ENCODE measurements around the gene PHF21B. TPM values are rescaled to one million over a fixed set of nuclear protein-coding genes. Genes with fewer than 3 reads are reported as not detected.

Gene PHF21B
- total and polyA plus RNA-seq, 3 donors from 2014 or later = 8.5 to 37.9 (median 19.0) TPM

DNA sequence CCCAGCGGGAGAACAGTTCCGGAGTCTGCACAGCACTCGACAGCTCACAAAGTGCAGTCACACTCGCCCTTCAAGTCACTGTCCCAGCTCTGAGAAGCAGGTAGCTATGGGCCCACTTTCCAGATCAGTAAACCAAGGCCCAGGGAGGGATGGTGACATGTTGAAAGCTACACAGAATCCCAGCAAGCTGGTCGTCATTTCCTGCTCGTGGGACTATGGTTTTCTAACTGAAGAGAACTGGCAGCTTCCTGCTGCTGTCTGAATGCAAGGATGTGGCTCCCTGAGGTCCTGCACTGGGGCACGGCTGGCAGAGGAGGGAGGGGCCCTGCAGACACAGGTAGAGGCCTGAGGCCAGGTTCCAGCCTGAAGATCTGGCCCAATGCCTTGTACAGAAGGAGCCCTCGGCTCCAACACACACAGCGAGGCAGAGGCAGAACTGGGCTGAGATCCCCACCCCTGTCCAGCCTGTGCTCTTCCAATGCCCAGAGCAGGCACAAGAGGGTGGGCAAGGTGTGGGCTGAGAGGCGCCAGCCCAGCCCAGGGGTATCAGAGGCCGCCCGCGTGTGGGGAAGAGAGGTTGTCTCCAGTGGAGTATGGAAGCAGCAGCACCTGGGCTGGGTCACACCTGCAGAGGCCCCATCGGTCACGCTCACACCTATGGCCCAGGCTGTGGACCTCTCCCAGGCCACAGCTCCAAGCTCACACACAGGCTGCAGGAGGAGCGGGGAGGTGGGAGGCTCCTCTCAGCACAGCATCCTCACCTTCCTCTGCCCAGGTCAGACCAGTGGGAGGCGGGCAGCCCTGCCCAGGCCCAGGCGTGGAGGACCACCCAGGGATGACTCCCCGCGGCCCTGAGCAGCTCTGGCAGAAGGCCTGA, 119.2 kb downstream of the PHF21B start:
- no peak for DNase-seq
- Histone ChIP-seq H3K36me3 (ENCODE audit: low read depth, missing control alignments) (no peaks in the 10 kb centered on the region), H3K27ac (no peak overlapping the region), H3K4me3 (no peak overlapping the region), H3K27me3 (no peaks in the 10 kb centered on the region), H3K9me3 (no peaks in the 10 kb centered on the region), H3K4me1 (no peaks in the 10 kb centered on the region)
- TF ChIP-seq POLR2A (IDR thresholded peaks at IDR 0.05) = no peak
- TF ChIP-seq, protein P1, sequence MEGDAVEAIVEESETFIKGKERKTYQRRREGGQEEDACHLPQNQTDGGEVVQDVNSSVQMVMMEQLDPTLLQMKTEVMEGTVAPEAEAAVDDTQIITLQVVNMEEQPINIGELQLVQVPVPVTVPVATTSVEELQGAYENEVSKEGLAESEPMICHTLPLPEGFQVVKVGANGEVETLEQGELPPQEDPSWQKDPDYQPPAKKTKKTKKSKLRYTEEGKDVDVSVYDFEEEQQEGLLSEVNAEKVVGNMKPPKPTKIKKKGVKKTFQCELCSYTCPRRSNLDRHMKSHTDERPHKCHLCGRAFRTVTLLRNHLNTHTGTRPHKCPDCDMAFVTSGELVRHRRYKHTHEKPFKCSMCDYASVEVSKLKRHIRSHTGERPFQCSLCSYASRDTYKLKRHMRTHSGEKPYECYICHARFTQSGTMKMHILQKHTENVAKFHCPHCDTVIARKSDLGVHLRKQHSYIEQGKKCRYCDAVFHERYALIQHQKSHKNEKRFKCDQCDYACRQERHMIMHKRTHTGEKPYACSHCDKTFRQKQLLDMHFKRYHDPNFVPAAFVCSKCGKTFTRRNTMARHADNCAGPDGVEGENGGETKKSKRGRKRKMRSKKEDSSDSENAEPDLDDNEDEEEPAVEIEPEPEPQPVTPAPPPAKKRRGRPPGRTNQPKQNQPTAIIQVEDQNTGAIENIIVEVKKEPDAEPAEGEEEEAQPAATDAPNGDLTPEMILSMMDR (IDR thresholded peaks at IDR 0.05) = no peak
- intact Hi-C loops (cut with DNase I; ENCODE audit: low total_unique reads) = no loop called here
- WGBS, 2 donors = 92 to 97% methylated on average over 10 to 20 of the region's 20 CpGs

DNA sequence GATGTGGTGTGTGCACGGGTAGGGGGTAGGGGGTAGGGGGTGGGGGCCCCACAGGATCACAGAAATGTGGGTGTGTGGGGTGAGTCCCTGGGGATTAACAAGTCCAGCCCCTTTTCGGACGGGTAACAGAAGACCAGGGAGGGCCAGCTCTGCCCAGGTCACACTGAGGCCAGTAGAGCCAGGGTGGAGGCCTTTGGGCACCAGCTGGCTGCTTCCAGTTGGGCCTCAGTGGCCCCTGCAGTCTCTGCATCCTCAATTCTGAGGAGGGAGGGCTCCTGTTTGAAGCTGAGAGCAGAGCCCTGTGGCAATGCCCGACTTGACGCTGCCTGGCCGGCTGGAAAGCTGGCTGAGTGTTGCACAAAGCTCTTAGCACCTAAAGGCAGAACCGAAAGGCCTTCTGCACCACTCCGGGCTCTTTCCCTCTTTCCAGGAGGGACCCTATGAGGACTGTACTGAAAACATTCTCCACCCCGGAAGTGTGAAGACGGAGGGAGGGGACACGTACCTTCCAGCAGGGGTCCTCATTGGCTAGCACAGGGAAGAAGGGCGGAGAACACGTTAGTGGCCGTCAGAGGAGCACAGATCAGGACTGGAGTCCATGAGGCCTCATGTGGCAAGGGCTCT, 120.4 kb downstream of the PHF21B start:
- no peaks in the 10 kb centered on the region for H3K4me1 ChIP-seq
- DNase-seq = no peak
- H3K27me3 ChIP-seq = no peaks in the 10 kb centered on the region
- no peaks in the 10 kb centered on the region for H3K9me3 ChIP-seq
- 81 to 85% methylated on average over 12 to 14 of the region's 14 CpGs for WGBS, 2 donors
- no peaks in the 10 kb centered on the region for H3K36me3 ChIP-seq (ENCODE audit: low read depth, missing control alignments)
- intact Hi-C loops (cut with DNase I; ENCODE audit: low total_unique reads) = no loop called here
- TF ChIP-seq POLR2A (IDR thresholded peaks at IDR 0.05) = no peak
- TF ChIP-seq, protein P1 (IDR thresholded peaks at IDR 0.05) = no peak
- no peak overlapping the region for H3K4me3 ChIP-seq
- no peak overlapping the region for H3K27ac ChIP-seq

DNA sequence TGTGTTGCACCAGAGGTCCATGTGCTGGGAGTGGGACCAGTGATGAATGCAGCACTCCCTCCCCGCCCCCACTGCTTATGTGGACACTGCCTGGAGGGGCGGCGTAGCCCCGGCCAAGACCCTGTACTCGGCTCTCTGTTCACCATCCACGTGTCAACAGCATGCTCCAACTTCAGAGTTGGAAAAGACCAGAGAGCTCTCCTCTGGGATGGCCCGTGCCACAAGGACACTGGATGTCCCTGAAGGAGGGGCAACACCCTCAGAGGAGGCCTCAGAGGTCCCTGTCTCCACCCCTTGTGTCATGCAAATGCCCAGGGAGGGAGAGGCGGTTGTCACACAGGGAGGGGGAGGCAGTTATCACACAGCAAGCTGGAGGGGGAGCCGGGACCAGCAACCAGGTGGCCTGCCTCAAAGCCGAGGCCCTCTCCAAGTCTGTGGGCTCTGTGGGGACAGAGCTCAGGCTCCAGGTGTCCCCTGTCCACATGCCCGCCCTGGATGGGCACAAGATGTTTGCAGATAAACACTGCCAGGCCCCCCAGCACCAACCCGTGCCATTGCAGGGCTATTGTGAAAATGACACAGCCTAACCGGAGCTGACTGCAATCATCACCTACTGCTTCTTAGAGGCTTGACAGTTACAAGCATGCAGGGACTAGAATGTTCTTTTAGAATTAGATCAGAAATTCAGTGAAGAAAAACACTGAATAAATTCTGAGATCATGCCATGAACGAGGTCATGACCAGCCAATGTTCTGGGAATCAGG, 121.1 kb downstream of the PHF21B start:
- no peak overlapping the region for H3K4me3 ChIP-seq
- no peaks in the 10 kb centered on the region for H3K27me3 ChIP-seq
- no peaks in the 10 kb centered on the region for H3K4me1 ChIP-seq
- no peaks in the 10 kb centered on the region for H3K9me3 ChIP-seq
- TF ChIP-seq, protein P1 (IDR thresholded peaks at IDR 0.05) = no peak
- no peak for TF ChIP-seq POLR2A (IDR thresholded peaks at IDR 0.05)
- no peak overlapping the region for H3K27ac ChIP-seq
- 85 to 86% methylated on average over 7 to 14 of the region's 14 CpGs for WGBS, 2 donors
- no peak for DNase-seq
- H3K36me3 ChIP-seq (ENCODE audit: low read depth, missing control alignments) = no peaks in the 10 kb centered on the region
- intact Hi-C loops (cut with DNase I; ENCODE audit: low total_unique reads) = no loop called here

DNA sequence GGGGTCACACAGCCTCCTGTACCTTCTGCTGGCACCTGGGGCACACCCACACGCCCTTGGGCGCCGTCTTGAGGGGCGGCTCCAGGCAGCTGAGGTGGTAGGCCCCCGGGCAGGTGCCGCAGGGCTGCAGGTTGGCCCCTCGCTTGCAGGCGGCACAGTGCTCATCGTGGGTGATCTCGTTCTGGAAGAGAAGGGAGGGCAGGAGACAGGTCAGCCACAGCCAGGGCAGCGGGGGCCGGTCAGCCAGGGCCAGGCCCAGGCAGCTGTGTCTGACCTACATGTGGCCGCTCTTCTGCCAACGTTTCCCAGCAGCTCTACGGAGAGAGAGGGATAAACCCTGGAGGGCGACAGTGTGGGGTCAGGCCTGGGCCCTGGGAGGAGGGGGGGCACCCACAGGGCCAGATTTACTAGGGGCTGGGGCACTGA, 121.9 kb downstream of the PHF21B start:
- TF ChIP-seq POLR2A (IDR thresholded peaks at IDR 0.05) = no peak
- TF ChIP-seq, protein P1 (IDR thresholded peaks at IDR 0.05) = no peak
- 87 to 88% methylated on average over 14 to 15 of the region's 16 CpGs for WGBS, 2 donors
- no peaks in the 10 kb centered on the region for H3K36me3 ChIP-seq (ENCODE audit: low read depth, missing control alignments)
- no peaks in the 10 kb centered on the region for H3K27me3 ChIP-seq
- no peak overlapping the region for H3K4me3 ChIP-seq
- no peaks in the 10 kb centered on the region for H3K9me3 ChIP-seq
- no peak for DNase-seq
- no peaks in the 10 kb centered on the region for H3K4me1 ChIP-seq
- intact Hi-C loops (cut with DNase I; ENCODE audit: low total_unique reads) = no loop called here
- H3K27ac ChIP-seq = no peak overlapping the region
